Myocyte (in vitro differentiated cells): ENCODE data around the gene TP63. TPM values are rescaled to one million over a fixed set of nuclear protein-coding genes. Genes with fewer than 3 reads are reported as not detected.

Experiments used
- DNase-seq: peaks from one replicate; pipeline ENCODE4 v3.0.0-alpha.2; 2012; ENCODE audit warnings: low read depth
- total RNA-seq: library from RNA; depleted of rRNA; stranded (reverse); fragments of >200 nt; gene quantifications from 2 replicates; pipeline ENCODE4 v1.2.3, GENCODE V29; 2014

The TP63 gene
- total RNA-seq, 1 donor from 2014 or later: 2.5 TPM

DNA sequence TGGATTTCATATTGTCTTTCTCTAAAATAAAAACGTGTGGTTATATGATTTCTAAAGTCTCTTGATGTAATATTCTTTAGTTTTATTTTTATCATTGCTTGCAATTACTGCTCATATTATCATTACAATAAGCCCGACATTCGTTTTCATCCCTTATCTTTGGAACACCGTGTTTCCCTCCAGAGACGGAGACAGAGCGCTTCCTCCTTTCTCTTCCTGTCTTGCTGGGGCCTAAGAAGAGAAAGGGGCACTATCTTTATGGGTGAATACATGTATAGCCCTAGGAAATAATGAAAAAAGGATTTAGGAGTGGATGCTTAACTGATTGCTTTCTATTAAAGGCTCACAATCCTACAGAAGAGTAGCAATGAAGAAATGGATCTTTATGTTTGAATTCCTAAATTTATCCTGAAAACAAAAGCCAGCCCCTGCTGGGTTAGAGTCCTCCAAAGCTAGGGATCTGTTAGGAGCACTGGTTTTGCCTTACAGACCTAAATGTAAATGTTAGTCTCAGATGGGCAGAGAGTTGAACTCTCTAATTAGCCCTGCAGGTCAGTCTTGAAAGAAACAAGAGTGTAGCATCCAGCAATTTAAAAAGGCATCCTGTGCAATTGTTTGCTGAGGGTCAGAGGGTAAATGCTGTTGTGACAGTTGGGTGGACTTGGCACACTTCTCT lies 145.1 kb downstream of the TP63 start:
- DNase-seq: no peak

DNA sequence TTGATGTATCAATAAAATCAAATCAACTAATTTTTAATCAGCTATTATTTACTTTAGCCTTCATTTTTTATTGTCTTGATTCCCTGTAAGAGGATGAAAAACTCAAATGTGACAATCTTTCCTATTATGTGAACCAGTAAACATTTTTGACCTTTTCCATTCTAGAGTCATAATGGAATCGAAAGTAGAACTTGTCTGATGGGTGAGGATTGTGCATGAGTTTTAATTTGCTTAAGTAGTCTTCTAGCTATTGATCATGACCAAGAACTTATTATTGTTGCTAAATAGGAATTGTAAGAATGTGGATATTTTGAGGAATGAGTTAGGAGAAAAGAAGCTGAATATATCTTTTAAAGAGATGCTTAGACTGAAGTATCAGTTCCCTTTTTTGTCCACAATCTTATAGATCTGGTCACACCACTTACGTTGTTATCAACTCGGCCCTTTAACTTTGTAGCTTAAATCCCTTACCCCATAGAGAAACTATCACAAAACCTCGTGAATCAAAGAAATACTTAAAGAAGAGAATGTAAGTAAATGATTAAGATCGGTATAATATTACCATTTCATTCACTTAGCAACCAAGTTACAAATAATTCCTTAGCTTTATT lies 147.3 kb downstream of the TP63 start:
- no peak for DNase-seq

DNA sequence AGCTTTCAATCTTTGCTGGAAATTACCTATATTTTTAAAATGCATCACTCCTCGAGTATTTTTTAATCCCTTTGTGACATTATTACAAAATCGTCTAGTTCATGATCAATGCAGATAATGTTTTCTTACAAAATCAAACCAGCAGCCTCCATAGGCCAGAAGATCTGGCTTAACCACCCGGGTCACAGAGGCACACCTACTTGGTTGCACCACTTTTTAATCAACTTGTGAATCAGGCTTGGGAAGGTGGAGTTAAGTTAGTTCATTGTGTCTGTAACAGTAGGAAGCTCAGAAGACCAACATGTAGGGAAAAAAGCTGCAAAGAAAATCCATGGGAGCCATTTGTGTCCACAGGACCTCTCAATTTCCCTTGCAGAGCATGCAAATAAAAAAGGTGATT lies 148.0 kb downstream of the TP63 start:
- no peak for DNase-seq

DNA sequence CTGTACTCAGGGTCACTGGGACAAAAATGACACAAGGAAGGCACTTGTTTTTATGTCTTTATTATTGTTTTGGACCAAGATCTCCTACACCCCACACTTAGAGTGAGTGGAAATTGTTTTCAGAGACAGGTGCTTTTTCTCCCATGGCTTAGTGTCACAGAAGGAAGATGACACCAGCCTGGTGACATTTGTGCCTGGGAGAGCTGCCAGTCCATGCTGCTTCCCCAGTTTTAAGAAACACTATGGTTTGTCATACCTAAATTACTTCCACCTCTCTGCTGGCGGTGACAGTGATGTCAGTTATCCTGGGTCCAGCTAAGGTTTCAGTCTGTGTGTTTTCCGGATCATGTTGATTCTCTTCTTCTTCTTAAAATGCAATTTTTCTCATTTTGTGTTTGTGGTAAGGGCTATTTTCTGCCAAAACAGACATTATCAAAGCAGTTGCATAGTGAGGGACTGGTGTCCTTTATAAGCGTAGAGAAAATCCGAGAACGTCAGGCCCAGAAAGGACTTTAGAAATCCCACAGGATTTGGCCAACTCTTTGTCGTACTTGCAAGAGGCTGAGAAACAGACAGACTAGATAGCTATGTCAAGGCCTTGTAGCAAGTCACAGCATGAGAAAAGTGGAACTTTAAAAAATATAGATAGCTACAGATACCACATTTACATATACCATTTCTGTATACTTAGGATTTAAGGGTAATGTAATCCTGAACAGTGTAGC lies 149.5 kb downstream of the TP63 start:
- DNase-seq: peak; percentile 54

DNA sequence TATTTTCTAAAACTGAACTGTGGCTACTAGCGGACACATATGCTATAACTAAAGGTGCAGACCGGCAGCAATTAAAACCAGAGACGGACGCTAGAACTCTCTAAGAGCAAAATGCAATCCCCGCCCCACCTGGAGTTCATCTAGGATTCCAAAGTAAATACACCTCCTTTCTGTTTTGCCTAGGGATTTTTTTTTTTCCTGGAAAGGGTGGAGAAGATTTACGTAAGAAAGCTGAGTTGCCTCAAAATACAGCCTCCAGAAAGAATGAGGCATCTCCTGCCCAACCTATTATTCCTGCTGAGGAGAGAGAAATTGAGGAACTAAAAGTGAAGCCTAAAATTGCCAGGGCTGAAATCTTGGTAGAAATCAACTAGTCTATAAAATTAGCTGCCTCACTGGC lies 150.2 kb downstream of the TP63 start:
- DNase-seq: no peak

DNA sequence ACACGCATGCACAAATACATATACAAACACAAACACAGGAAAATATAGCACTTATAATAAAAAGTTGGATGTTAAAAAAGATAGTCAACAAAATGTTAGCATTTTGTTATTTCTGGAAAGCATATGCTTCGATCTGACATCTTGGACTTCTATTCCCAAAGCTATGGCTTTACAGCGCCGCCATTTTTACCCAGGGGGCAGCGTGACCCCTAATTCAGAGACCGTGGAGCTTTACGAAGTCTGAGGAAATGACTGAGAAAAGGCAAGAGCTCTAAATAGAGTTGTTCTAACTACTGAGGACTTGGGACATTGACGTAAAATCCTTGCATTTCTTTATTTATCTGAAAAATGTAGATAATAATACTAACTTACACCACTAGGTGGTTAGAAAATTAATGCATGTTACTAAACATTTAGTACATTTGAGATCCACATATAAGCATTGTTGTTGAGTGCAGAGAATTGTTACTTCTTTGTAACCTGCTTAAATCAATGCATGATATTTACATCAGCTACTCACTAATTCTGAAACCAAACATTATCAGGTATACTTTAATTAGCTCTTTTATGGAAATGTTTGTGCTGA lies 155.4 kb downstream of the TP63 start:
- no peak for DNase-seq

DNA sequence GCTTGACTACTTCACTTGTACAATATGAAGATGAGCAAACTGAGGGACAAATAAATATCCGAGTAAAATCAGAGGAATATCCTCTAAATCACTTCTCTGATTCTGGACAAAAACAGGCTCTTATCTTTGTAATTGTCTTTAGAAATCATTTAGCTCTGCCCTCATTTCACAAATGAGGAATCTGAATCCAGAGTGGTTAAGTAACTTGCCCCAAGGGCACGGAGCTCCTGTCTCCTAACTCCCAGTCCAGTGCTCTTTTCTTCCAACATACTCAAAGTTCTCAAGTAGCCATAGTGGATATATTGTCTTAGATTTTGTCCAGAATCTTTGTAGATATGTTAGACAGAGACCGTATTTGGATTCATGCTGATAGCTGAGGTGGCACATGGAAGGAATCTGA lies 156.0 kb downstream of the TP63 start:
- no peak for DNase-seq

DNA sequence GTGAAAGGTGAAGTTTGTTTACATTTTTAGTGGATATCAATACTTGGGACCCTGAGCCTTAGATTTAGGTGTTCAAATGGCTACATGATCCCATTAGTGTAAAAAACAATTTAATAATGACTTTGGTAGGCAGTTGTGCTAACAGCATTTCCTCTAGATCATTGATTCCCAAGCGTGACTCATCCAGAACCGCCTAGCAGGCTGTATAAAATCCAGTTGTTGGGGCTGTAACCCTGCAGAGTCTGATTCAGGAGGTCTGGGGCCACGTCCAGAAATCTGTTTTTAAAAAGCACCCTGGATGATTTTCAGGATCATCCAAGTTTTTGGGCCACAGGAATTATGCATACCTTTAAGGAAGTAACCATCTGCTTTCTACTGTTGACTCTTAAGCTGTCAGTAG lies 156.4 kb downstream of the TP63 start:
- peak; percentile 13 for DNase-seq

DNA sequence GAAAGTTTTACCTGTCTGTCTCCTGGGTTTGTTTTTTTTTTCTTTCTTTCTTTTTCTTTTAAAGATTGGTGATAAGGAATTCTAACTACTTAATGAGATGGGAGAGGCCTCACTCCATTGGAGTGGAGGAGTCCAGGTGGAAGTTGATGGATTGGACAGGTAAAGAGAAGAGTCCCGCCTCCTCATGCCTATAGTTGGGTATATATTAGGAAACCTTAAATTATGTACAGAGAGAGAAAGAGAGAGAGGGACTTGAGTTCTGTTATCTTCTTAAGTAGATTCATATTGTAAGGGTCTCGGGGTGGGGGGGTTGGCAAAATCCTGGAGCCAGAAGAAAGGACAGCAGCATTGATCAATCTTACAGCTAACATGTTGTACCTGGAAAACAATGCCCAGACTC lies 158.2 kb downstream of the TP63 start:
- no peak for DNase-seq

DNA sequence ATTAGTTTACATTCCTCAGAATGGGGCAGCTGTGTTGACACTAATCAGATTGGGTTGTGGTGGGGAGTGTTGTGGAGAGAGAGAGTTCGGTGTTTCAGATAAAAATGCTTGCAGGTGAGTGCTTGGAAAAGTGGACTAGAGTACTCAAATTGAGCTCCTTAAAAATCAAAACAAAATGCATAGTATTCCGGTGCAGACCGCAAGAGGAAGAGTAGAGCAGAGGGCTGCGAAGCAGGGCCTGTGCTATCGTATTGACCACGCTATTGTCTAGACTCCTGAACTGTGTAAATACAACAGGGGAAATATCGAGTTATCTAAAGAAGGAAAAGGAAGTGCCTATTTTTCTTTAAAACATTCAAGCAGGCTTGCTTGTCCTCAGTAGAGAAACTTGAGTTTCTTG lies 159.5 kb downstream of the TP63 start:
- DNase-seq: no peak

DNA sequence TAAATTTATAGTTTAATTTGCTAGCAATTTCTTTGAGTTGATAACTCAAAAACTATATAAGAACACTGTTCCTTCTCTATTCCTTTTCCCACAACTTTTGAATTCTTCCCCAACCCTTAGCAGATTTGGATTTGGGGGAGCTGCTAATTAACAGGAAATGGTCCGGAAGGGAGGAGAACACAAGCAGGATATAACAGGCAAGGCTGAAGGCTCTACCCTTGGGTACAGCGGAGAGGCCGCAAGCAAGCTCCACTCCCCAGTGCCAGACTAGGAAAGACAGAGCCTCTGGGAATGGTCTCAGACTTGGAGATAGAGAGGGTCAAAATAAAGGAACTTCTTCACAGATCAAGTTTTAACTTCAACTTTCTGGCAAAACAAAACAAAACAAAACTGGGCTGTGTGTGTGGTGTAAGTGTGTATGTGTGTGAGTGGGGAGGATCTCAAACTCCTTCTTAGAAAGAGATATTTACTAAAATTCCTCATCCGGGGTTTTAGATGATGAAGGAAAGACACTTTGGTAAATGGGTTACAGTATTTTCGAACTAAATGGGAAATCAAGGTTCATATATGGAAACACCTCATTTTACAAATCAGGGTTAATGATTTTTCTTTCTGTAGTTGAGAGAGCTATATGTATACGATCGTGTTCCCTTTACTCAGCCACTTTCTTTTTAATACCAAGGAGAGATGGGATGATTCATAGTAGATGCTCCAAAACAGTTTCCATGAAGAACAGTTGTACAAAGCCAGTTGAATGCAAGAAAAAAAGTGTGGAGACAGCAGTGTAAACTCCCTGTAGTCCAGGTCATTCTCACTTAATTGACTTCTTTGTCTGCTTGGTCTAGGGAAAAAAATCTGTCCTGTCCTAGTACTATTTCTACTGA lies 161.1 kb downstream of the TP63 start:
- DNase-seq: no peak

DNA sequence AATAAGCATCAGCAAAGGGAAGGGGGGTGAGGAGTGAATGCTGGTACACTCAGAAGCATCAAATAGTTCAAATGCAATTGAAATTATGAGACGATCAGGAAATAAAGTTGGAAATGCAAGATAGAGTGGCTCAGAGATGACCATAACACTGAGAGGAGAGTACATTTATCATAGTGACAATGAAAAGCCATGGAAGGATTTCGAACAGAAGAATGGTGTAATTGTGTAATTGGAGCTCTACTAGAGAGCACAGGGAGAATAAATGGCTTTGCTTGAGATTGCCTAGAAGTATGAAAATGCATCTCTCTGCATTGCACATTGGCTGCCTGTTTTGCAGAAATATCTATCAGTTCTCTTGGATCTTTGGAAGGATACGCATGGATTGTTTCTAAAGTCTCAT lies 163.3 kb downstream of the TP63 start:
- DNase-seq: no peak

DNA sequence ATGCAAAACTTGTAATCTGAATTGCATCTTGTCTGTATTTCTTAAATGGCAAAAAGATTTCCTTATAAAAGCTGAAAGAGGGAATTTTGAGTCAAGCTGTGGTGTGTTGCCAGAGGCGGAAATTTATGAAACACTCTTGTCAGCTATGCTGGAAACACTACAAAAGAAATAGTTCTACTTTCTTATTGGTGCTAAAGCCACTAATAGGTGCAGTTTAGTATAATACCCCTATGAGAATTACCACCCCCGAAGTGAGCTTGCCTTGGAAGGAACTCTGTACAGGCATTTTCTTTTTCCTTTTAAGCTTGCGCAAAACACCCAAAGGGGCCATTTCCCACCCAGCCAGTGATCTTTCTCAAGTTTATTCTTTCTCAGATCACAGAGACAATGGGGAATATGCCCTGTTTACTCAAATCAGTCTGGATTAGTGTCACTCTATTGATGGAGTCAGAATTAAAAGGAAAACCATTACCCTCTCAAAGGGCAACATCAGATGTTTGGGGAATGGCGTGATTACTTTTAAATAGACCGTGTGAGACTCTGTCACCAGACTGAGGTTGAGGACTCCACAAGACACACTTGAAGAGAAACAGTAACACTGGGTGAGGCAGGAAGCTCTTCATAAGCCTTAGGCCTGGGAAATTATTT lies 166.0 kb downstream of the TP63 start:
- DNase-seq: no peak

DNA sequence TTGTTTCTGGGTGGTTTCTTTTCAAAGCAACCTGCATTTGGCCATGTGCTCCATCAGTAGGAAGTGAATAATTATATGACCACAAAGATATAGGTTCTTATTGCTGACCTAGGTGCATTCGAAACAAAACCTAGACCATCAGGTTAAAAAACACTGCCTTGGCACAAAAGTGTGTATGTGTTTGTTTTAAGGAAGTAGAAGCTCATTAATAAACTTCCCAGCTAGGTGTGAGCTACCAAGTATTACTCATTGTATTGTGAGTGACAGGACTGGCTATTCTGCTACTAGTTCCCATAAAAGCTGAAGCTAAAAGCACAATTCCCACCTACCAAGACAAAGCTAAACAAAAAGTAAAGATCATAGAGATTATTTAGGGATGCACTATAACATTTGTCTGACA lies 168.2 kb downstream of the TP63 start:
- no peak for DNase-seq

DNA sequence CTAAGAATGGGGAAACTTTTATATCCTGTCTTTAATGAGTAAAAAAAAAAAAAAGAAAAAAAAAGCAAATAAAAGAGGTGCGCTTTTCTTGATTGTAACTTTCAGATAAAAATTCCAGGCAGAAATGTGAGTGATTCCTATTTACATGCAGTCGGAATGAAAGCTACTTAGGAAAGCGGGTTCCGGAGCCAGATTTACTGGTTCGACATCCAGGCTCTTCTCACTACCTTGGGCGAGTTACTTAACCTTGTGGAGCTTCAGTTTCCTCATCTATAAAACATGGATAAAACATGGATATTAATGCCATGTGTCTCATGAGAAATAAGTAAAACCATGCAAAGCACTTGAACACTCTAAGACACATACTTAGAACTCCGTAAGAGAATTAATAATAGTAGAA lies 169.2 kb downstream of the TP63 start:
- no peak for DNase-seq

DNA sequence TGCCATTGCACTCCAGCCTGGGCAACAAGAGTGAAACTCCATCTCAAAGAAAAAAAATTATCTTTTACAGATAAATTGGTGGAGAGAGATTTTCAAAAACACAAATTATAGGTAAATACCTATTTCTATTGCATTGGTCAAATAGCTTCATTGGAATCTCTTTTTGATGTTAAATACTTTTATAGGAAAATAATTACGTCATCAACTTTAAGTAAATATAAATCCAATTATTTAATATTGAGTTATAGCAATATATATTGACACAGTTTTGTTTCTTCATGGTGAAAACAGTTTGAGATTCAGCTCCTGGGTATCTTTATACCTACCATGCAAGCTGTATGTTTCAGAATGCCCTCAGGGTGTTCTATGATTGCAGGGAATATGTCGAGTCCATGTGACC lies 172.1 kb downstream of the TP63 start:
- no peak for DNase-seq

DNA sequence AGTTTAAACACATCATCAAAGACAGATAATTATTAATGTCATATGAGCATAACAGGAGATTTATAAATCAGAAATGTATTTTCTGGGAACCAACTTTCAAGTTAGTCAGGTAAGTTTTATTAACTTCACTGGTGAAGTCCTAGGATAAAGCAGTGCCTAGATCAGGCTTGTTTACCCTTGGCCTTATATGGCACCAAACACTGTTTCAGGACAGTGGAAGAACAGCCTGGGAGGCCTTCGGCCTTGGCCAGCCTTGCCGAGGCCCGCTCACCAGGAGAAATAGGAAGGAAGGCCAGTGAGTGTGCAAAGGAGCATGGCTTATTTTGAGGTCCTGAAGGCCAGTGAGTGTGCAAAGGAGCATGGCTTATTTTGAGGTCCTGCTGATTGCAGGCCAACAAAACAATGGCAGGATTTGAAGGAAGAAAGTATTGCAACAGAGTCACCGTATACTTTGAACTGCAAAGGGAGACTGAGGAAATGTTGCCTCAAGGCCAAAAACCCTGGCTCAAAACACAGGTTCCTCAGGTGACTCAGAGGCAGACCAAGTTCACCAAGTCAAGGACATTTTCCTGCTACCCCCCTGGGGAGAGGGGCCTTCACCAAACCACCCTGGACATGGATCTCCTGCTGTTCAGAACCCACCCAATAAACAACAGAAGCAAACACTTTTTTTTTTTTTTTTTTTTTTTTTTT lies 174.3 kb downstream of the TP63 start:
- no peak for DNase-seq

DNA sequence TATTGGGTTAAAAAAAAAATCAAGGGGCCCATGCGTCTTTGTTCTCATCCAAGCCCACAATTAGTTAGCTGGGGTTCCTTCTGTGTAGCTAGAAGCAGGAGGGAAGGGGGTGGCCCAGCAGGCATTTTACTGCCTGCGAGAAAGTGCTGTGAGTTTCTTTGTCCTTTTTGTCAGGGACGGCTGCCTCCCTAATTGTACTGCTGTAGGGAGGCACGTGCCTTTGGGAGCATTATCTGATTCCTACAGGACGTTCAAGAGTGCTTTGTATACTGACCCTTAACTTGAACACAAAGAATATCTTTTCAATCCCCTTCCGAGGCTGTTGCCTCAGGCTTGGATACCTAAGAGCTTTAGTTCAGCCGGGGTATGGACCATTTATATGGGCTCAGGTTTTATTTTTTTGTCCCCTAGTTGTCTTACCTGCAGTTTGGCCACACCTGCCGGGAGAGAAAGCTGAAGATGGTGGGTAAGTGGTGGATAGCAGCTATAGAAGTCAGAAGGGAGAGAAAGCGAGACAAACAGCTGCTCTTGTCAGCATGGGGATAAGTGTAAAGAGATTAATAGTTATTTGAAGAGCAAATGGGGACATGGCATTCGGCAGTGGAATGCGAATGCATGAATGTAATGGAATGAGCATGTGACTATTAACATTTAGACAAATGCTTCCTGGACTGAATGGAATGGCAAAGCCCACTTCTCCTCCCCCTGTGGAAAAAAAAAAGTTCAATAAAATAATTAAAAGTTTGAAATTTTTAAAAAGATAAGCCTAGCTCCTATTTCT lies 175.2 kb downstream of the TP63 start:
- DNase-seq: peak; percentile 39

DNA sequence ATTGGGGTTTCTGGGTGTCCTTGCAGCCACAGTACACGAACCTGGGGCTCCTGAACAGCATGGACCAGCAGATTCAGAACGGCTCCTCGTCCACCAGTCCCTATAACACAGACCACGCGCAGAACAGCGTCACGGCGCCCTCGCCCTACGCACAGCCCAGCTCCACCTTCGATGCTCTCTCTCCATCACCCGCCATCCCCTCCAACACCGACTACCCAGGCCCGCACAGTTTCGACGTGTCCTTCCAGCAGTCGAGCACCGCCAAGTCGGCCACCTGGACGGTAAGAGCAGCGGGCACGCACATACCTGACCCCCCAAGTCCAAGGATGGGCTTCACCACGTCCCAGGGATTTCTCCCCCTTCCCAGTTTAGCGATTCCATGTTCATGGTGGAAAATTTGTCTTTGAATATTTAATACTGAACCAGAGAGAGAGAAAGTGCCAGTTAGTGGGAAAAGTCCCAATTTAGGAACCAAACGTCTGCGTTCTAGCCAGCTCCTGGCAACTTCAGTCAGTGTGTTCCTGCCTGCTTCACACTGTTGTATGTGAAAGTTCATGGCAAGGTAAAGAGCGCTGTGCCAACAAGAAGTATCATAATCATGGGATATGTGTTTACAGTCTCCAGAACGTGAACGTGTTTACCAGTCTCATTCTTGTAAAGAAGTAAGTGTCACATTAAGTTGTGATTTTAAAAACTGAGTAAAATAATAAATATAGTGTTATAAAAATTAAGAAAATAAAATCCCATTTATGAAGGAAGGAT lies 177.2 kb downstream of the TP63 start:
- no peak for DNase-seq
